Progenitor cell of endocrine pancreas (in vitro differentiated cells): Measurements from ENCODE around the gene MTPN. TPM values are rescaled to one million over a fixed set of nuclear protein-coding genes. Genes with fewer than 3 reads are reported as not detected.

ENCODE experiments used
- DNase-seq: peaks from one replicate; pipeline ENCODE4 v3.0.0; 2021; ENCODE audit warnings: low spot score; ENCODE audit not compliant: unreplicated experiment
- H3K27ac Mint-ChIP-seq: 2 replicates; pipeline ENCODE4 v1.8.0; 2021; ENCODE audit warnings: mild to moderate bottlenecking, moderate library complexity, mixed read lengths
- H3K27me3 Mint-ChIP-seq: 2 replicates; pipeline ENCODE4 v1.8.0; 2021; ENCODE audit warnings: mixed read lengths
- H3K36me3 Mint-ChIP-seq: 2 replicates; pipeline ENCODE4 v1.8.0; 2022; ENCODE audit warnings: mixed read lengths; ENCODE audit not compliant: insufficient read depth
- H3K4me1 Mint-ChIP-seq: 2 replicates; pipeline ENCODE4 v1.8.0; 2021; ENCODE audit warnings: low read depth, mixed read lengths
- H3K4me3 Mint-ChIP-seq: 2 replicates; pipeline ENCODE4 v1.8.0; 2021; ENCODE audit warnings: low read depth, mild to moderate bottlenecking, moderate library complexity, mixed read lengths
- H3K9me3 Mint-ChIP-seq: 2 replicates; pipeline ENCODE4 v1.8.0; 2021; ENCODE audit warnings: low read depth, mixed read lengths
- CTCF ChIP-seq: fragments of 200-600 bp; sonication (generic); IDR thresholded peaks from one replicate; pipeline ENCODE4 v1.5.0; 2021; ENCODE audit warnings: antibody characterized with exemption, mild to moderate bottlenecking; ENCODE audit not compliant: unreplicated experiment
- total RNA-seq: library from RNA; stranded (reverse); gene quantifications from 2 replicates; pipeline ENCODE4 v1.2.1, GENCODE V29; 2021

Gene MTPN
- total RNA-seq, 1 donor from 2014 or later: 91.6 TPM

GRCh38 chr7:135971366-135971725 lies 5.8 kb downstream of the MTPN start:
- no peak for DNase-seq
- H3K4me3 Mint-ChIP-seq: no peak overlapping the region

GRCh38 chr7:135970682-135971365 lies 6.3 kb downstream of the MTPN start:
- no peak overlapping the region for H3K4me3 Mint-ChIP-seq
- no peak for DNase-seq
- peaks cover 7% of the 10 kb centered on the region for H3K4me1 Mint-ChIP-seq
- H3K36me3 Mint-ChIP-seq: peaks cover 11% of the 10 kb centered on the region
- no peaks in the 10 kb centered on the region for H3K27me3 Mint-ChIP-seq
- no peaks in the 10 kb centered on the region for H3K9me3 Mint-ChIP-seq
- no peak overlapping the region for H3K27ac Mint-ChIP-seq
- TF ChIP-seq CTCF: no peak

More at GRCh38 chr7:135971366-135971725, 5.8 kb downstream of the MTPN start:
- Mint-ChIP-seq H3K27me3 (no peaks in the 10 kb centered on the region), H3K4me1 (peaks cover 13% of the 10 kb centered on the region), H3K27ac (no peak overlapping the region), H3K36me3 (peaks cover 11% of the 10 kb centered on the region), H3K9me3 (no peaks in the 10 kb centered on the region)
- TF ChIP-seq CTCF: no peak

- H3K36me3 Mint-ChIP-seq: peaks cover 11% of the 10 kb centered on the region
- H3K27me3 Mint-ChIP-seq: no peaks in the 10 kb centered on the region
- H3K9me3 Mint-ChIP-seq: no peaks in the 10 kb centered on the region
- DNase-seq: no peak
- no peak for TF ChIP-seq CTCF
- no peak overlapping the region for H3K4me3 Mint-ChIP-seq
- peaks cover 11% of the 10 kb centered on the region for H3K4me1 Mint-ChIP-seq
- no peak overlapping the region for H3K27ac Mint-ChIP-seq
Measured at GRCh38 chr7:135970045-135970444, 7.1 kb downstream of the MTPN start.

- H3K9me3 Mint-ChIP-seq: no peaks in the 10 kb centered on the region
- H3K27ac Mint-ChIP-seq: no peak overlapping the region
- no peak overlapping the region for H3K4me3 Mint-ChIP-seq
- H3K36me3 Mint-ChIP-seq: peaks cover 8% of the 10 kb centered on the region
- H3K4me1 Mint-ChIP-seq: peaks cover 6% of the 10 kb centered on the region
- no peaks in the 10 kb centered on the region for H3K27me3 Mint-ChIP-seq
- DNase-seq: no peak
- TF ChIP-seq CTCF: no peak
Measured at GRCh38 chr7:135966341-135967043, 10.7 kb downstream of the MTPN start.

- Mint-ChIP-seq H3K27ac (no peak overlapping the region), H3K36me3 (peaks cover 6% of the 10 kb centered on the region), H3K4me3 (no peak overlapping the region), H3K27me3 (no peaks in the 10 kb centered on the region), H3K4me1 (peaks cover 11% of the 10 kb centered on the region), H3K9me3 (no peaks in the 10 kb centered on the region)
- DNase-seq: no peak
- TF ChIP-seq CTCF: no peak
Measured at GRCh38 chr7:135965602-135966001, 11.6 kb downstream of the MTPN start.
